ENCODE data around the gene KCNJ1.

KCNJ1 gene

DNA sequence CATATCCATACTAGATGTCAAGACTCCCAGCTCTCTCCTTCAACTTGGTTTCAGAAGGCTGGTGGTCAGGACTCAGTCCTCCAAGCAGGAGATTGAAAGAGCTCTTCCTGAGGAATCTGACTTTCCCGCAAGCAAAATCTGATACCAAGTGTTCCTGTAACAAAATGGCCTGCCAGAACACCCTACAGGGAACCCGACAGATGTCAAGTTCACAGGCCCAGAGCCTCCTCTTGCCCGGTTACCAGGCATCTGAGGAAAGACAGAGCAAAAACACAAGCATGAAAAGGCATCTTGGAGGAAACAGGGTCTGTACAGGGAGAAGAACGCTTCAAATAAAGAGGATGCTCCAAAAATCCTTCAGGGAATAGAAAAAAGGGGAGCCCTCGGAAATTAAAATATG, 15.4 kb upstream of the KCNJ1 start:
- no peak for DNase-seq (ENCODE audit: low read depth)

DNA sequence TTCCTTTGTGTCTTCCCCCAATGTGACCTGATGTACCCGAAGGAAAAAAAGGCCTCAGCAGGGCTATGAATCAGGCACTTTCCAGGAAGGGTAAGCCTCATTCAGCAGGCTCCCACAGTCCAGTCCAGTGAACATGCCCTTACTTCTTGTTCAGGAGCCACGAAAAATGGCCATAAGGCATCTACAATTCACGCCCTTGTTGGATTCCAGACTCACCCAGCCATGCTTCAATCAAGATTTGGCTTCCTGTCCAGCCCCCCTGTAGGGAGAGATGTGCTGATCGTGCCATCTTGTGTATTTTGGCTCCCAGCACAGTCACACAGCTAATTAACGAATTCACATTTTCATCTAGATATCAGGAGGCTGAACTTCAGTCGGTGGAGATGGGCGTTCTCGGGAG, 14.1 kb upstream of the KCNJ1 start:
- DNase-seq (ENCODE audit: low read depth), result no peak

DNA sequence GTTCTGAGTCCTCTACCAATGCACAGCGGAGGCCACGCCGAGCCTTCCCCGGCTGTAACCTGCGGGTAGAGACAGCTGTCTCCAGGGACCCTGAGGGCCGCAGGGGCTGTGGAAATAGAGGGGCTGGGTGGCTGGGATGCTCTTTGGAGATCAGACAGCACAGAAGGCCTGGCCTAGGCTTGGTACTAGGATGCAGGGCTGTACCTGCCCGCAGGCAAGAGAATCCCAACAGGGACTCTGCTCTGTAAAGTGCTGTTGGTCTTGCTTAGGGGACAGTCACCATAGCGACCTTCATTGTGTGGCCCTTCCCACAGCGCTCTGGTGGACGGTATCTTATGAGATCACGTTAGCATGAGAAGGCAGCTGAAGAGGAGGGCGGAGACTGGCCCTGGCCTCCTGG, 12.7 kb upstream of the KCNJ1 start:
- no peak for DNase-seq (ENCODE audit: low read depth)

- no peak for DNase-seq (ENCODE audit: low read depth)
Observed at GRCh38 chr11:128878455-128878854, 11.4 kb upstream of the KCNJ1 start.

DNA sequence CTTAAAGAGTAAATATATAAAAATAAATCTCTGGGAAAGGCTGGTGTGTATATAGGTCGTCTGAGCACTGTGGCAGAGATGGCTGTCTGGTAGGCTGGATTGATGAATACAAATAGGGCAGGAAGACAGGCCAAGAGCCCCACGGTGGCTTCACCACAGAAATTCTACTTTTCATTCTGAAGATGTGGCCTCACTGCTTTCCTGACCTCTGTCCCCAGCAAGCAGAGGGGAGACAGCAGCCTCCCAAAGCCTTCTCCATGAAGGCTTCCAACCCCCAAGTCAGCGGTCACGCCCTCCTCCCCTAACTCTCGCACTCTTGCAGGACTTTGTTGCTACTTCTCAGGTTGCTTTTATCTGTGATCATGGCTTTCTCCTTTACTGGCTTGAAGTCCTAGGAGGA, 10.6 kb upstream of the KCNJ1 start:
- no peak for DNase-seq (ENCODE audit: low read depth)

DNA sequence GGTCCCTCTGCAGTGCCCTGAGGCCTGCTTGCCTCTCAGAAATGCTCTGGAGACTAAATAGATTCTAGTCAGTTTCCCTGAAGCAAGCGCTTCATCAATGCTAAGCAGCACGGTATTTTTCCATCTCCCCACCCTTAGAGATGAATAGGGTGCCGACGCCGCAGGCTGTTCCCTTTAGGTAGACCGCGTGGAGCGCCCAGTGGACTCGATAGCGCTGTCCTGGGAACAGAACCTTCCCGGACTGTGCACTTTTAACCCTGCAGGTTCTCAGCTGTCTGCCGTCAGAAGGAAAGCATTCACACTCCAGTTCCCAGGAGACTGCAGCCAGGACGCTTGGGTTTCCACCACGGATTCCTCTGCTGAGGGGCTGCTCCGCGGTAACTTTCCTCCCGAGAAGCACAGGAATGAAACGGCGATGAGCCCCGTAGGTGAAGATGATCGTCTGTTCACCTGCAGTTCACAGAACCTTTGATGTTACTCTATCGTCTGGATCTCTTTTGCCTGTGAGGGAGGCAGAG, 9.1 kb upstream of the KCNJ1 start:
- DNase-seq (ENCODE audit: low read depth), result no peak

DNA sequence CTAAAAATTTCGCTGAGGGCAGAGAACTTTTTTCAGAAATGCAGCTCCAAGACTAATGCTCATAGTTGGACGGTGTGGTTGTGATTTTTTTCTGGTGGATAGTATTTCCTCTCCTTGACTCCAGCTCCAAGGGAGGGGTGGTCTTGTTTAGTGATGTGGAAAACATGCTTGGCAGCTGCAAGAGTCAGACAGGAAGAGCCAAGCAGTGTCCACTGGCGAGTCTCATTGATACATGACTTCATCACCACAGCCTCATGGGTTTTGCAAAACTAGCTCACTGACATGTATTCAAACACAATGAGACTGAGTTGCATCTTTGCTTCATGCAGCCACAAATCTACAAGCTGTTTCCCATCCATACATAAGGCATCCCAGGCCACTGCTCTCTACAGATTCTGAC, 7.3 kb upstream of the KCNJ1 start:
- peak; percentile 35 for DNase-seq (ENCODE audit: low read depth)

DNA sequence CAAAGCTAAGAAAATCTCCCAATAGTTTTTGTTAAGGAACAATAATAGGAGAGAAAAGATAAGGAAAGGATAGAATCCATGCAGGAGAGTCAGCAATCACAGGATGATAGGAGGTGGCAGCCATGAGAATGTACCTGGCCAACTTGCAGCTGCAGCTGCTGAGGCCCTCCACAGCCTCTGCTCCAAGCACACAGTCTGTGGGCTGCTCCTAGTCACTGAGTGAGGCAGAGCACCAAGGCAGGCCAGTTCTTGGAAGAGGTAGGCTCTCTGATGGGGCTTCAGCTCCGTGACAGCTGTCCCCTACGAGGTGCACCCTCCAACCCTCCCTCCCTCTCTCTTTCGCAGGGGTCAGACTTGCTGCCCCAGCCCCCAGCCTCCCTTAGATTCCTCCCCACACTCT, 5.5 kb upstream of the KCNJ1 start:
- DNase-seq (ENCODE audit: low read depth), result no peak

DNA sequence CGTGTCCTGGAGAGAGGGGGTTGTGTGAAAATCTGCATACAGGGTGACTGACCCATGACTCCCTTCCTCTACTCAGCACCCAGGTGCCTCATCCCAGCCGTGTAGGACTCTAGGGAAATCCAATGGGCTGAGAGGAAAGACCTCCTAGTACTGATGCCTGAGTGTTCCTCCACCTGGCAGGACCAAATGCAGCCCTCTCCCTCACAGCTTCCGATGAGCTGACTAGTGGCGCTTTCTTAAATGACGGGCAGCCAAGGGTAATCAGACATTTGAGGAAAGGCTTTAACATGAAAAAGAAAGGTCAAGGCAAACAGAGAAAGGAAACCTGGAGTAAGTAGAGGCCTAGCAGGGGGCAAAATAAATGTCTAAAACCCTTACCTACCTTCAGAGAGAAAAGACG, 5.0 kb upstream of the KCNJ1 start:
- no peak for DNase-seq (ENCODE audit: low read depth)

GRCh38 chr11:128871168-128871610, 4.1 kb upstream of the KCNJ1 start:
- DNase-seq (ENCODE audit: low read depth), result no peak

- no peak for DNase-seq (ENCODE audit: low read depth)
Observed at GRCh38 chr11:128868841-128869671, 2.0 kb upstream of the KCNJ1 start.

- DNase-seq (ENCODE audit: low read depth), result no peak
Observed at GRCh38 chr11:128865490-128865889, 1.6 kb downstream of the KCNJ1 start.

DNA sequence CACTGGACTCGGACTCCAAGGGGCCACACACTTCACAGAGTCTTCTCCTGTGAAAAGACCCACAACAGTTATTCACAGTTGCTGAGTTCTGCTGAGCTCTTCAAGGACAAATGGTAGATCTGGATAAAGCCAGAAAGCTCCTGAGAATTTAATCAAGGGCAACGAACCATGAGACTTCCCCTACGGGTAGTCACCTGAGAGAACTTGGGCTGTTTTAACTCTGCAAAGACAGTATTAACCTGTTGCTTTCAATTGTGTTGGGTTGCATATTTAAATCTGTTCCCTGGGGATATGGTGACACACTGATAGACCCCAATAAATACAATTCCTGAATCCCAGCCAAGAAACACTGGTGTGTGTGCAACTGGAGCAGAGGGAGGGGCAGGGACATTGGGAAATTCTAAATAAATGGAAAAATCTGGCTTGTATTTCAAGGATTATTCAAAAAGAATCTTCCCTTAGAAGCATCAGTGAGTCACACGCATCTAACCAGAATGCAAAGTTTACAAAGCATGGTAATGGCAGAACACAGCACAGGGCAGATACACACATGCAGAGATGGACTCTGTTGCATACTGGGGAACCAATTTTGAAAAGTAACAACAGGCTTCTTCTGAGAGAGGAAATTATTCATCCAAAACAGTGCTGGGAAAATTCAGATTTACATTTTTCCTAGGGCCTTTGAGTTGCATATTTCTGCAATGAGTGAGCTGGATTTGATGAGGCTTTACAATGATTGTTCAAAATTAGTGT, 4.0 kb downstream of the KCNJ1 start:
- peak; percentile 61 for DNase-seq (ENCODE audit: low read depth)

DNA sequence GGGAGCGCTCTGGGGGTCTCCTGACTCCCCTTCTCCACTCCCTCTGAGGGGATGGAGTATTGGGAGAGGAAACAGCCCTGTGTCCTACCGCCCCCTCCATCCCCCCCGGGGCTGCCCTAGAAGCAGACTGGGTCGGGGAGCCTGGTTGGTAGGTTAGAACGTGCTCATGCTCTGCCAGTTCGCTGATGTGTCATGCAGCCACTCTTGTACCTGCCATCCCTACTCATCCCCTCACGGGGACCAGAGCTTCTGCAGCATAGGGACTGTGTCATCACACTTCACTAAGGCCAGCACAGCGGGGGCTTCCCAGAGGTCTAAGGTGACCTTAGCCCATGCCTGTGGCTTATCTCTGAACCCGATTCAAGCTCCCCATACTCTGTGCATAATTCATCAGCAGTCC, 4.7 kb downstream of the KCNJ1 start:
- DNase-seq (ENCODE audit: low read depth), result no peak

GRCh38 chr11:128860571-128861361, 6.3 kb downstream of the KCNJ1 start:
- DNase-seq (ENCODE audit: low read depth), result no peak

DNA sequence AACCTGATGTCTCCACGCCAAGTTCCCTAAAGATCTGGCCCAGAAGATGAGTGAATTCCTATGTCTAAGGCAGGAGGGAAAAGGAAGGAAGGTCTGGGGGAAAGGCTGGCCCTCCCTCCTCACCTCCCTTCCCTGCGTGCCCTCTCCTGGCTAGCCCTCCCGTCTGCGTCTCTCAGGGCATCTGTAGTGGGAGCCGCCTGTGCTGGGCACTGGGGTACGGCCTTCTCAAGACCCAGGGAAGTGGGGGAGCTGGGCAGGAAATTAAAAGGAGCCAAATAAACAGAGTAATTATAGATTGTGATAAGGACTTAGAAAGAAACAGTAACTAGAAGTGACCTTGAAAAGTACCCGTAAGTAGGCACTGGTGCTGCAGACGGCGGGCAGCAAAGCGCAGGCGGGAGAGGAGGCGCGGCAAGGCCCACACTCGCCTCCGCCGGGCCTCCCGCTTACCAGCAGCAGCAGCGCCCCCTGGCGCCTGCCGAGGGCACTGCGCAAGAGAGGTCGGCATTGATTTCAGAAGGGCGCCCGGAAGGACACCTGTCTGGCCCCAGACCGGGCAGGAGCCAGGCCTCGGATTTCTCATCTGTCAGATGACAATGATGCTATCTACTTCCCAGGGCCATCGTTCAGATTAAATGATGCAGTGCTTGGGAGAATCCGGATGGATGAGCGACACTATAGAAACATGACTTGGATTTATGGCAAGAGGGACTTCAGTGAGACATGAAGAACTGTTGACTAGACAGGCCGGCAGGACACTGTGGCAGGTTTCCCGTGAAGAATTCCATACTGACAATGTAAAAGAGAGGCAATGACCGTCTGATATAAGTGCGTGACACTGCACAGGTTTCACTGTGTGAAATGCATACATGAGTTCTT, 7.3 kb downstream of the KCNJ1 start:
- peak; percentile 58 for DNase-seq (ENCODE audit: low read depth)

- no peak for DNase-seq (ENCODE audit: low read depth)
Observed at GRCh38 chr11:128857341-128857740, 9.8 kb downstream of the KCNJ1 start.

DNA sequence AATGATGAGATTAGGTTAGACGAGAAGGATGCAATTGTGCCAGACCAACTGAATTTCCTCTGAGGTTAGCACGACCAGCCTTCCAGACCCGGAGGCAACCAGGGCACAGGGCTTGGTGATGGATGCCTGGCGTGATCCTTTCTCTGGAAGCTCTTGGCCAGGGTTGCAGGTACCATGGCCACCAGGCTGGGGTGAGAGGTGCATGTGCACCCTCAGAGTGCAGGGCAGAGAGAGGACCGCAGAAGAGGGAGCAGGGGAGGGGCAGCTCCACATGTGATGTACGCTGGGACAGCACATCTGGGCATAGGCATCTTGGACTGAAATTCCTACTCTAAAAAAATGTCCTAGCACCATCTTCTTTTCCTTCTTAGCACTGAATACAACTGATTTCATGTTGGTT, 10.9 kb downstream of the KCNJ1 start:
- no peak for DNase-seq (ENCODE audit: low read depth)

DNA sequence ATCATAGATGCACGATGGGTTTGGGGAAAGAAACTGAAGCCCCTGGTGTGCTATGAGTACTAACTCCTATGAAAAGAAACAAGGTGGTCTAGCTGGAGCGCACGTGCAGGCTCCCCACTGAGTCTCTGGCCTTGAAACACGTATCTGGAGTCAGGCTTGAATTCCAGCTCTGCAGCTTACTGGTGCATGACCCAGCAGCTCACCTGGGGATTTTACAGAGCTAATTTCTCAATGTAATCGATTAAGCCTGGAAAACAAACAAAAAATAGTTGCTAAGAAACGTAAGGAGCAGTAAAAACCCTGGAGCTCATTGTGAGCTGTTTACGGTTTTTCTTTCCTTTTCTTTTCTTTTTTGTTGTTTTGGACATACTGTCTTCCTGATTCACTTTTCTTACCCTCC, 12.3 kb downstream of the KCNJ1 start:
- no peak for DNase-seq (ENCODE audit: low read depth)

DNA sequence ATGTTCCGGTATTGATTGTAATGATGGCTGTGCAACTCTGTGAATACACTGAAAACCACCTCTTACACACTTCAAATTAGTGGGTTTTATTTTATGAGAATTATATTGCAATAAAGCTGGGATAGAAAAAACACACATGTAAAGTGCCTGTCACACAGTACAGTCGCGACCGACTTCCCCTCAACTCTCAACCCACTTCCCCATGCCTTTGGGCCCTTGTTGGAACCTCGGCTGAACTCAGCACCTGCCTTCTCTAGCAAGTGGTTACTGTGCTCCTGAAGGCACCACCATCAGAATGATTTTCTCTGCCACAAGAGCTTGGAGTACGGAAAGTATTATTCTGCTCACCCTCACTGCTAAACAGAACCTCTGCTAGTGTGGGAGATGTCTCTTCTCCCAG, 13.5 kb downstream of the KCNJ1 start:
- no peak for DNase-seq (ENCODE audit: low read depth)

DNA sequence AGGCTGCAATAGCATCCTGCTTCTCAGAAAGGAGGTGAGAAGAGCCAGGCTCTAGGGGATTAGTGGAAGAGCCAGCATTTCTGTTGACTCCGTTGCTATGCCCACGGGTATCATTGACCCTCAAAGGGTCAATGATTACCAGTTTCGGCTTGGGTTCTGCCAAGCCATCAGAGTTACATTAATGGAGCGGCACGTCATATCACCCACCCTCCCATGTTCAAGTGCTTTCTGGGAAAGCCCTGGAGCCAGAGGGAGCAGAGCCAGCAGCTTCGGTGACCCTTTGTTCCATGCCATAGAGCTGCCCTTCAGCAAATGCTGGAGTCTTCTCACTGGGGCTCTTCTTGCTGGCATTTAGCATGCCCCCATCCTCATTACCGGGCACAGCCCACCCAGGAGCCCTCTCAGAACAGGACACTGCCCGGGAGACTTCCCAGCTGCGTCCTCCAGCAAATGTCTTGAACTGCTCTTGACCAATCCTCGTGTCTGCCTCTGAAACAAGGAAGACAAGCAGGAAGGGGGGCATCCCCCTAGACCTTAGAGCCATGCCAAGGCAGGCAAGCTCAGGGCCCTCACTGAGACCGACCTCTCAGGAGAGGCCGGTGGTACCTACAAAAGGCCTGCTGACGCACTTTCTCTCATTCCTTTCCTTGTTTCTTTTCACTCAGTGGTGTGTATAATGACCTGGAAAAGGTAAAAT, 14.6 kb downstream of the KCNJ1 start:
- DNase-seq (ENCODE audit: low read depth), result no peak

Data from iris pigment epithelial cell (primary cell).